ENCODE data around the gene INSC. TPM values are rescaled to one million over a fixed set of nuclear protein-coding genes. Genes with fewer than 3 reads are reported as not detected.

Gene INSC
- total and polyA plus RNA-seq, 2 experiments from 2014 or later = 0.97 to 1.5 TPM

DNA sequence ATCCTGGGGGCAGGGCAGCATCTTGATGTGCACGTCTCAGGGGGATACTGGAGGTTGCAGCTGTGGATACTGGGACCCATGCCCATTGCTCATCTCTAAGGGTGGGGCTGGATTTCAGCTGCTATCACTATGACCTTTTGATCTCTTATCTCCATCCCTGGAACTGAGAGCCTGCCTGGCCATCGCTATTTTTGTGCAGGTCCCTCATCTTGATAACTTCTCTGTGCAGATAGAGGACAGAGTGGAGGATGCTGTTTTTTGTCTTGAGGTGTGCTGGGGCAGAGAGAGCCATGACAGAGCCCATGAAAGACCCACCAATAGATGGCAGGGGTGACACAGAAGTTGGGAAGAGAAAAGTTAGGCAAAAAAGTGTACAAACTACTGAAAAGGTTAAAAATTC lies 5.1 kb upstream of the INSC start:
- no peak overlapping the region for H2AFZ ChIP-seq
- no peaks in the 10 kb centered on the region for H4K20me1 ChIP-seq (replicated peaks; ENCODE audit: insufficient read depth)
- Mint-ChIP-seq H3K27ac (no peak overlapping the region), H3K36me3 (ENCODE audit: low read depth) (no peaks in the 10 kb centered on the region), H3K9me3 (no peaks in the 10 kb centered on the region), H3K4me3 (no peak overlapping the region), H3K27me3 (ENCODE audit: insufficient read depth, low read depth, poor library complexity) (peaks cover 17% of the 10 kb centered on the region), H3K4me1 (peaks cover 12% of the 10 kb centered on the region)
- no peak for TF ChIP-seq EZH2 (IDR thresholded peaks at IDR 0.05; ENCODE audit: low read depth, unreplicated experiment)
- ATAC-seq = no peak
- H3K4me1 ChIP-seq (ENCODE audit: insufficient read depth) = 0 out of 2 replicates have a peak, but pooled peaks cover 3% of the 10 kb centered on the region
- 0 out of 2 replicates have a peak, but pooled peaks cover 3% of the 10 kb centered on the region for H3K9me2 ChIP-seq (ENCODE audit: insufficient read depth)
- peaks cover 19% of the 10 kb centered on the region for H3K27me3 ChIP-seq (ENCODE audit: insufficient read depth)
- no peak overlapping the region for H3K27ac ChIP-seq (ENCODE audit: low read depth)
- DNase-seq (ENCODE audit: low spot score) = no peak
- no peaks in the 10 kb centered on the region for H3F3A ChIP-seq (replicated peaks; ENCODE audit: low read depth)
- H3K79me2 ChIP-seq (replicated peaks; ENCODE audit: insufficient read depth) = no peaks in the 10 kb centered on the region
- H3K36me3 ChIP-seq (ENCODE audit: insufficient read depth) = no peaks in the 10 kb centered on the region
- H3K4me2 ChIP-seq = no peak overlapping the region
- no peak overlapping the region for H3K4me3 ChIP-seq

DNA sequence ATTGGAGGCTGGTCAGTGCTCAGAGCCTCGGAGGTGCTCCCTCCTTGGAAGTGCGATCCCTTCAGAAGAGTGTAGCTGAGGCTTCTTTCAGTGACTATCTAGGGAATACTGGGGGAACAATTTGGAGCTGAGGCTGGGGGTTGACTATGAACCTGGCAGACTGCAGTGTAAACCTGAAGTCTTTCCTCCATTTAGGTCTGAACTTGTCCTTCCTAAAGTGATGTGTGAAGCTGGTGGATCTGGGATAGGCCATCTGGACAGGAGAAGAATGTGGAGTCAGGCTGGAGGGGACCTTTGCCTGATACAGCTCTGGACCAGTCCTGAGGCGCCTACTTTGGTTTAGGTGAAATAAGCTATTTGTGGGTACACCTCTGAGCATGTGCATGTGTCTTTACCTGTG lies 3.5 kb upstream of the INSC start:
- H3K27me3 ChIP-seq (ENCODE audit: insufficient read depth) = peaks cover 31% of the 10 kb centered on the region
- H3K27me3 Mint-ChIP-seq (ENCODE audit: insufficient read depth, low read depth, poor library complexity) = peaks cover 28% of the 10 kb centered on the region
- H3K9me2 ChIP-seq (ENCODE audit: insufficient read depth) = 0 out of 2 replicates have a peak, but pooled peaks cover 3% of the 10 kb centered on the region
- H3K4me1 Mint-ChIP-seq = peaks cover 14% of the 10 kb centered on the region
- no peak overlapping the region for H3K27ac ChIP-seq (ENCODE audit: low read depth)
- H3K4me3 ChIP-seq = no peak overlapping the region
- H2AFZ ChIP-seq = no peak overlapping the region
- no peak overlapping the region for H3K4me2 ChIP-seq
- TF ChIP-seq, protein P1, sequence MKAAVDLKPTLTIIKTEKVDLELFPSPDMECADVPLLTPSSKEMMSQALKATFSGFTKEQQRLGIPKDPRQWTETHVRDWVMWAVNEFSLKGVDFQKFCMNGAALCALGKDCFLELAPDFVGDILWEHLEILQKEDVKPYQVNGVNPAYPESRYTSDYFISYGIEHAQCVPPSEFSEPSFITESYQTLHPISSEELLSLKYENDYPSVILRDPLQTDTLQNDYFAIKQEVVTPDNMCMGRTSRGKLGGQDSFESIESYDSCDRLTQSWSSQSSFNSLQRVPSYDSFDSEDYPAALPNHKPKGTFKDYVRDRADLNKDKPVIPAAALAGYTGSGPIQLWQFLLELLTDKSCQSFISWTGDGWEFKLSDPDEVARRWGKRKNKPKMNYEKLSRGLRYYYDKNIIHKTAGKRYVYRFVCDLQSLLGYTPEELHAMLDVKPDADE (IDR thresholded peaks at IDR 0.05) = no peak
- TF ChIP-seq, protein P2, sequence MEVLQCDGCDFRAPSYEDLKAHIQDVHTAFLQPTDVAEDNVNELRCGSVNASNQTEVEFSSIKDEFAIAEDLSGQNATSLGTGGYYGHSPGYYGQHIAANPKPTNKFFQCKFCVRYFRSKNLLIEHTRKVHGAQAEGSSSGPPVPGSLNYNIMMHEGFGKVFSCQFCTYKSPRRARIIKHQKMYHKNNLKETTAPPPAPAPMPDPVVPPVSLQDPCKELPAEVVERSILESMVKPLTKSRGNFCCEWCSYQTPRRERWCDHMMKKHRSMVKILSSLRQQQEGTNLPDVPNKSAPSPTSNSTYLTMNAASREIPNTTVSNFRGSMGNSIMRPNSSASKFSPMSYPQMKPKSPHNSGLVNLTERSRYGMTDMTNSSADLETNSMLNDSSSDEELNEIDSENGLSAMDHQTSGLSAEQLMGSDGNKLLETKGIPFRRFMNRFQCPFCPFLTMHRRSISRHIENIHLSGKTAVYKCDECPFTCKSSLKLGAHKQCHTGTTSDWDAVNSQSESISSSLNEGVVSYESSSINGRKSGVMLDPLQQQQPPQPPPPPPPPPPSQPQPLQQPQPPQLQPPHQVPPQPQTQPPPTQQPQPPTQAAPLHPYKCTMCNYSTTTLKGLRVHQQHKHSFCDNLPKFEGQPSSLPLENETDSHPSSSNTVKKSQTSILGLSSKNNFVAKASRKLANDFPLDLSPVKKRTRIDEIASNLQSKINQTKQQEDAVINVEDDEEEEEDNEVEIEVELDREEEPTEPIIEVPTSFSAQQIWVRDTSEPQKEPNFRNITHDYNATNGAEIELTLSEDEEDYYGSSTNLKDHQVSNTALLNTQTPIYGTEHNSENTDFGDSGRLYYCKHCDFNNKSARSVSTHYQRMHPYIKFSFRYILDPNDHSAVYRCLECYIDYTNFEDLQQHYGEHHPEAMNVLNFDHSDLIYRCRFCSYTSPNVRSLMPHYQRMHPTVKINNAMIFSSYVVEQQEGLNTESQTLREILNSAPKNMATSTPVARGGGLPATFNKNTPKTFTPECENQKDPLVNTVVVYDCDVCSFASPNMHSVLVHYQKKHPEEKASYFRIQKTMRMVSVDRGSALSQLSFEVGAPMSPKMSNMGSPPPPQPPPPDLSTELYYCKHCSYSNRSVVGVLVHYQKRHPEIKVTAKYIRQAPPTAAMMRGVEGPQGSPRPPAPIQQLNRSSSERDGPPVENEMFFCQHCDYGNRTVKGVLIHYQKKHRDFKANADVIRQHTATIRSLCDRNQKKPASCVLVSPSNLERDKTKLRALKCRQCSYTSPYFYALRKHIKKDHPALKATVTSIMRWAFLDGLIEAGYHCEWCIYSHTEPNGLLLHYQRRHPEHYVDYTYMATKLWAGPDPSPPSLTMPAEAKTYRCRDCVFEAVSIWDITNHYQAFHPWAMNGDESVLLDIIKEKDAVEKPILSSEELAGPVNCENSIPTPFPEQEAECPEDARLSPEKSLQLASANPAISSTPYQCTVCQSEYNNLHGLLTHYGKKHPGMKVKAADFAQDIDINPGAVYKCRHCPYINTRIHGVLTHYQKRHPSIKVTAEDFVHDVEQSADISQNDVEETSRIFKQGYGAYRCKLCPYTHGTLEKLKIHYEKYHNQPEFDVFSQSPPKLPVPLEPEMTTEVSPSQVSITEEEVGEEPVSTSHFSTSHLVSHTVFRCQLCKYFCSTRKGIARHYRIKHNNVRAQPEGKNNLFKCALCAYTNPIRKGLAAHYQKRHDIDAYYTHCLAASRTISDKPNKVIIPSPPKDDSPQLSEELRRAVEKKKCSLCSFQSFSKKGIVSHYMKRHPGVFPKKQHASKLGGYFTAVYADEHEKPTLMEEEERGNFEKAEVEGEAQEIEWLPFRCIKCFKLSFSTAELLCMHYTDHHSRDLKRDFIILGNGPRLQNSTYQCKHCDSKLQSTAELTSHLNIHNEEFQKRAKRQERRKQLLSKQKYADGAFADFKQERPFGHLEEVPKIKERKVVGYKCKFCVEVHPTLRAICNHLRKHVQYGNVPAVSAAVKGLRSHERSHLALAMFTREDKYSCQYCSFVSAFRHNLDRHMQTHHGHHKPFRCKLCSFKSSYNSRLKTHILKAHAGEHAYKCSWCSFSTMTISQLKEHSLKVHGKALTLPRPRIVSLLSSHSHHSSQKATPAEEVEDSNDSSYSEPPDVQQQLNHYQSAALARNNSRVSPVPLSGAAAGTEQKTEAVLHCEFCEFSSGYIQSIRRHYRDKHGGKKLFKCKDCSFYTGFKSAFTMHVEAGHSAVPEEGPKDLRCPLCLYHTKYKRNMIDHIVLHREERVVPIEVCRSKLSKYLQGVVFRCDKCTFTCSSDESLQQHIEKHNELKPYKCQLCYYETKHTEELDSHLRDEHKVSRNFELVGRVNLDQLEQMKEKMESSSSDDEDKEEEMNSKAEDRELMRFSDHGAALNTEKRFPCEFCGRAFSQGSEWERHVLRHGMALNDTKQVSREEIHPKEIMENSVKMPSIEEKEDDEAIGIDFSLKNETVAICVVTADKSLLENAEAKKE (CRISPR knock-in tag; IDR thresholded peaks at IDR 0.05) = no peak
- no peak for TF ChIP-seq STAT1 (IDR thresholded peaks at IDR 0.05; ENCODE audit: unreplicated experiment)
- no peaks in the 10 kb centered on the region for H3K36me3 ChIP-seq (ENCODE audit: insufficient read depth)
- H3K27ac Mint-ChIP-seq = no peak overlapping the region
- ATAC-seq (no peak), DNase-seq (ENCODE audit: low spot score) (no peak)
- H3K4me3 Mint-ChIP-seq = no peak overlapping the region
- no peaks in the 10 kb centered on the region for H4K20me1 ChIP-seq (replicated peaks; ENCODE audit: insufficient read depth)
- H3F3A ChIP-seq (replicated peaks; ENCODE audit: low read depth) = no peaks in the 10 kb centered on the region
- H3K79me2 ChIP-seq (replicated peaks; ENCODE audit: insufficient read depth) = no peaks in the 10 kb centered on the region
- H3K36me3 Mint-ChIP-seq (ENCODE audit: low read depth) = no peaks in the 10 kb centered on the region
- H3K4me1 ChIP-seq (ENCODE audit: insufficient read depth) = 0 out of 2 replicates have a peak, but pooled peaks cover 6% of the 10 kb centered on the region
- H3K9me3 Mint-ChIP-seq = no peaks in the 10 kb centered on the region

All from GM23338 (cell line).